K562 (cell line): ENCODE results near the gene OTOG. TPM values are rescaled to one million over a fixed set of nuclear protein-coding genes. Genes with fewer than 3 reads are reported as not detected.

Experiments used
- ATAC-seq: fragments of 200-7000 bp; cut with Tn5 transposase; 3 replicates; pipeline ENCODE4 v1.9.1; 2020; ENCODE audit warnings: moderate library complexity
- BruUV-seq: library from RNA; stranded (reverse); fragments of 400-500 nt; replicated peaks from 2 replicates; lab custom pipeline; 2021; lab: Mats Ljungman, UMichigan
- CTCF ChIA-PET: fragments of 300-600 bp; formaldehyde crosslinking; extraction: SDS; loops from one replicate; lab custom pipeline; 2021; ENCODE audit warnings: low intra/inter-chr PET ratio; lab: Yijun Ruan, JAX
- POLR2A ChIA-PET: fragments of 300-600, 350-650 bp; sonication (Branson Sonifier 250); formaldehyde crosslinking; extraction: SDS; loops from one replicate; lab custom pipeline; 2021; ENCODE audit warnings: antibody characterized with exemption, inconsistent platforms; lab: Yijun Ruan, JAX
- DNase-seq, 4 experiments: peaks; one replicate each; pipeline versions ENCODE4 v3.0.0 to v3.0.0-alpha.2; 2011 to 2018; ENCODE audit warnings: low spot score in 3 of 4, mixed read lengths in 3 of 4; ENCODE audit errors: extremely low read depth in 1 of 4
- FAIRE-seq: peaks from 2 replicates; lab custom pipeline; 2011; peaks lifted over from hg19 to GRCh38; lab: Jason Lieb, UNC
- H2AFZ ChIP-seq: 2 replicates; pipeline ENCODE4 v1.6.0; 2011; ENCODE audit warnings: low read depth, low read length, control low read depth, inconsistent platforms
- H3K27ac ChIP-seq: fragments of 200-600 bp; 3 replicates; pipeline ENCODE4 v1.8.0; 2011; ENCODE audit warnings: low read depth, mild to moderate bottlenecking, control low read depth, inconsistent platforms, low read length, moderate library complexity, mixed read lengths; ENCODE audit errors: extremely low read depth
- H3K27me3 ChIP-seq, 2 experiments: fragments of 300-600 bp in 1 of 2; 2 replicates in 1 of 2; 3 replicates in 1 of 2; pipeline versions ENCODE4 v1.6.0 to v1.8.0; 2011; ENCODE audit warnings: inconsistent platforms in 2 of 2, low read length in 2 of 2, mild to moderate bottlenecking in 1 of 2, mixed read lengths in 1 of 2, moderate library complexity in 1 of 2; ENCODE audit not compliant: control insufficient read depth in 2 of 2, insufficient read depth in 2 of 2
- H3K36me3 ChIP-seq: fragments of 300-600 bp; 3 replicates; pipeline ENCODE4 v1.8.0; 2011; ENCODE audit warnings: mild to moderate bottlenecking, low read length, inconsistent platforms; ENCODE audit not compliant: control insufficient read depth, insufficient read depth
- H3K4me1 ChIP-seq, 2 experiments: fragments of 200-600 bp in 1 of 2; replicated peaks in 1 of 2; 2 replicates in 1 of 2; 3 replicates in 1 of 2; pipeline versions ENCODE4 v1.5.1 to v1.8.0; 2011; ENCODE audit warnings: inconsistent platforms in 2 of 2, low read length in 2 of 2, mild to moderate bottlenecking in 1 of 2, mixed read lengths in 1 of 2, moderate library complexity in 1 of 2; ENCODE audit not compliant: control insufficient read depth in 2 of 2, insufficient read depth in 2 of 2
- H3K4me2 ChIP-seq: 2 replicates; pipeline ENCODE4 v1.6.1; 2011; ENCODE audit warnings: low read length, control low read depth, inconsistent platforms, mixed read lengths; ENCODE audit not compliant: insufficient read depth
- H3K4me3 ChIP-seq: fragments of 200-600 bp; sonication (generic), shearing (Covaris generic); 2 replicates; pipeline ENCODE4 v1.5.1; 2016; ENCODE audit warnings: control low read depth, inconsistent platforms
- H3K79me2 ChIP-seq: fragments of 200-600 bp; 3 replicates; pipeline ENCODE4 v1.8.0; 2011; ENCODE audit warnings: low read length, inconsistent platforms; ENCODE audit not compliant: control insufficient read depth, insufficient read depth
- H3K9ac ChIP-seq, 2 experiments: 2 replicates each; pipeline versions ENCODE4 v1.6.0 to v1.6.1; 2011; ENCODE audit warnings: low read depth in 2 of 2, low read length in 2 of 2, control low read depth in 1 of 2, inconsistent platforms in 1 of 2, mild to moderate bottlenecking in 1 of 2, mixed read lengths in 1 of 2; ENCODE audit not compliant: insufficient read depth in 1 of 2
- H3K9me1 ChIP-seq: one replicate; pipeline ENCODE4 v1.6.0; 2011; ENCODE audit warnings: inconsistent platforms, mild to moderate bottlenecking, low read length, moderate library complexity; ENCODE audit not compliant: control insufficient read depth, insufficient read depth
- H3K9me3 ChIP-seq: replicated peaks from 2 replicates; pipeline ENCODE4 v1.5.1; 2011; ENCODE audit warnings: low read depth, low read length, inconsistent platforms; ENCODE audit not compliant: control insufficient read depth, insufficient read depth
- H4K20me1 ChIP-seq: replicated peaks from 2 replicates; pipeline ENCODE4 v1.6.1; 2011; ENCODE audit warnings: low read length, inconsistent platforms, mixed read lengths; ENCODE audit not compliant: control insufficient read depth, insufficient read depth
- KDM5B ChIP-seq: fragments of 200-600 bp; sonication (generic); IDR thresholded peaks from 2 replicates; pipeline ENCODE4 v1.6.1; 2012; ENCODE audit warnings: low read depth, mild to moderate bottlenecking, moderate library complexity, low read length, control low read depth, inconsistent platforms; ENCODE audit not compliant: insufficient replicate concordance
- U2AF2 ChIP-seq: fragments of 200-400 bp; formaldehyde crosslinking; optimal IDR thresholded peaks from 2 replicates; pipeline ENCODE3; 2017; ENCODE audit warnings: low read depth, mild to moderate bottlenecking, low read length
- WGBS: fragments of 100-300 bp; shearing (Covaris generic); methylation state at CpG from one replicate; pipeline ENCODE4 v1.1.6; 2016; ENCODE audit warnings: low coverage, mixed read lengths; ENCODE audit not compliant: insufficient coverage; ENCODE audit errors: missing lambda C conversion rate; 5-methylcytosine and 5-hydroxymethylcytosine counted together
- in situ Hi-C: fragments of 300-500 bp; cut with MboI; formaldehyde crosslinking; loops from 4 replicates; pipeline ENCODE4 v1.15.0; 2018; ENCODE audit warnings: inconsistent platforms, mixed read lengths
- intact Hi-C: fragments of 100-400 bp; cut with micrococcal nuclease; formaldehyde crosslinking; loops from 2 replicates; pipeline ENCODE4 v1.14.2; 2022
- polyA plus RNA-seq, 8 experiments: library from polyadenylated mRNA; depleted of rRNA in 4 of 8; stranded (reverse) in 5 of 8; unstranded in 3 of 8; fragments of >200 nt; fragmentation: Nextera tagmentation in 2 of 8; fragmentation: Illumina TruSeq in 1 of 8; extraction: Ambion mirVana in 2 of 8; extraction: Trizol in 1 of 8; gene quantifications; 2 replicates each; pipeline versions ENCODE4 v1.2.1 to v1.2.3, GENCODE V29; 2011 to 2014; ENCODE audit warnings: inconsistent platforms in 1 of 8, missing spikeins in 1 of 8
- total RNA-seq, 7 experiments: library from RNA; depleted of rRNA in 6 of 7; stranded (reverse); fragments of >200 nt in 6 of 7; fragmentation: Illumina TruSeq in 2 of 7; extraction: Trizol in 2 of 7; gene quantifications; 2 replicates each; pipeline versions ENCODE4 v1.2.1 to v1.2.3, GENCODE V29; 2011 to 2021; ENCODE audit warnings: low replicate concordance in 1 of 7

Gene OTOG
- total and polyA plus RNA-seq, 9 of the 15 experiments (the other 6 are each of a cell fraction or from before 2014, with no cell fraction given) = not detected

DNA sequence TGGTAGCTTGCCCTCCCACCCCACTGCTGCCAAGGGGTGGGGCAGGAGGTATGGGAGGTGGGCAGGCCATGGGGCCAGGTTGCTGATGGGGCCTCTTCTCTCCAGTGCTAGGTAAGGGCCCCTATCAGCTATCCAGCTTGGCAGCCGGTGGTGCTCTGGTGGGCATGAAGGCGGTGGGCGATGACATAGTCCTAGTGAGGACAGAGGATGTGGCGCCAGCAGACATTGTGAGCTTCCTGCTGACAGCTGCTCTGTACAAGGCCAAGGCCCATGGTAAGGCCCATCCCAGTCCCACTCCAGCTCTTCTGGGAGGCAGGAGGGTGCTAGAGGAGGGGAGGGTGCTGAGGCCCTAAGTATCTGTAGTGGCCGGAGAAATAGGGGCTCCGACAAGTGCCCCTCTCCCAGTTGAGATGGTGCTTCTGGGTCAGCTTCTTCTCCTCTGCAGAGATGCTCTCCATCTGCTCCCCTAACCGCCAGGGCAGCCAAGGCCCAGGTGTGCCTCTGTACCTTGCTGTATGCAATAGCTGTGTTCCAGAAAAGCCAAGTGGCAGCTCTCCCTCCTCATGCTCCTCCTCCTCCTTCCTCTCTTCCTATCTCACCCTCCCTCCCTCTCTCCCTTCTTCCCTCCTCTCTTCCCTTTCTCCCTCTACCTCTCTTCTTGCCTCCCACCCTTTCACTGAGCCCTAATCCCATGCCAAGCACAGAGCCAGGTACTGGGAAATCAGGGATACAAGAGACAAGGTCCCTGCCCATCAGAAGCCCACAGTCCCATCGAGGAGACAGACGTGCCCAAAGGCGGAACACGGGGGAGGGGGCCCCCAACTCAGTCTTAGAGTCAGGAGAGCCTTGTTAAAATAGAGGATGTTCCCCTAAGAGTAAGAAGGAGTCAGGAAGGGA, 55.3 kb downstream of the OTOG start:
- Histone ChIP-seq H3K4me3 (no peak overlapping the region), H3K27me3 (peaks cover 0 to 30% of the 10 kb centered on the region in 2 experiments; a peak in 3 of 5 replicates), H3K9ac (no peak overlapping the region), H2AFZ (no peak overlapping the region), H3K9me1 (no peaks in the 10 kb centered on the region), H3K9me3 (no peaks in the 10 kb centered on the region), H3K4me1 (peaks cover 0 to 3% of the 10 kb centered on the region in 2 experiments; a peak in 1 of 5 replicates), H3K4me2 (no peak overlapping the region), H3K79me2 (no peaks in the 10 kb centered on the region), H4K20me1 (peaks cover 7% of the 10 kb centered on the region), H3K36me3 (no peaks in the 10 kb centered on the region), H3K27ac (no peak overlapping the region)
- TF ChIP-seq U2AF2 (no peak), KDM5B (no peak)
- ATAC-seq (no peak), DNase-seq (no peak), FAIRE-seq (no peak)
- in situ Hi-C loops = loop anchor here (10.0 kb wide), 1 partner anchor 122 kb away; no protein-coding TSS in a partner anchor
- WGBS = 0% methylated on average over 7 of the region's 11 CpGs
- intact Hi-C loops = no loop called here
- BruUV-seq = no TSS peak
- ChIA-PET POLR2A (interaction anchor here (0.6 kb wide), 1 partner anchor 535 kb away, joined by 3 read pairs; no protein-coding TSS in a partner anchor), CTCF (no interaction called here)
